ENCODE measurements around the gene PARS2.
"Not testable (repeated sequence)": the region's sequence is repeated elsewhere in the genome, so short reads cannot be mapped to it uniquely, and the experiment has no call there.

PARS2 gene

GRCh38 chr1:54800041-54800898 lies 35.9 kb upstream of the PARS2 start:
- no peak for DNase-seq (ENCODE audit: low read depth)

- peak; percentile 50 for DNase-seq (ENCODE audit: low read depth)
Measured at GRCh38 chr1:54798769-54799641, 34.7 kb upstream of the PARS2 start.

- DNase-seq (ENCODE audit: low read depth) = no peak
Measured at GRCh38 chr1:54798206-54798605, 33.9 kb upstream of the PARS2 start.

- no peak for DNase-seq (ENCODE audit: low read depth)
Measured at GRCh38 chr1:54796902-54797301, 32.6 kb upstream of the PARS2 start.

GRCh38 chr1:54795841-54796468 lies 31.6 kb upstream of the PARS2 start:
- DNase-seq (ENCODE audit: low read depth) = no peak

GRCh38 chr1:54795356-54795665 lies 31.0 kb upstream of the PARS2 start:
- no peak for DNase-seq (ENCODE audit: low read depth)

GRCh38 chr1:54794451-54795355 lies 30.4 kb upstream of the PARS2 start:
- DNase-seq (ENCODE audit: low read depth) = no peak

- no peak for DNase-seq (ENCODE audit: low read depth)
Measured at GRCh38 chr1:54792686-54793282, 28.5 kb upstream of the PARS2 start.

- DNase-seq (ENCODE audit: low read depth) = peak; percentile 54
Measured at GRCh38 chr1:54791880-54792522, 27.7 kb upstream of the PARS2 start.

- no peak for DNase-seq (ENCODE audit: low read depth)
Measured at GRCh38 chr1:54788459-54788858, 24.1 kb upstream of the PARS2 start.

GRCh38 chr1:54787604-54788003 lies 23.3 kb upstream of the PARS2 start:
- DNase-seq (ENCODE audit: low read depth) = no peak

- DNase-seq (ENCODE audit: low read depth) = no peak
Measured at GRCh38 chr1:54786778-54787177, 22.5 kb upstream of the PARS2 start.

- DNase-seq (ENCODE audit: low read depth) = no peak
Measured at GRCh38 chr1:54784066-54784465, 19.7 kb upstream of the PARS2 start.

GRCh38 chr1:54782588-54782987 lies 18.3 kb upstream of the PARS2 start:
- DNase-seq (ENCODE audit: low read depth) = no peak

GRCh38 chr1:54782156-54782555 lies 17.8 kb upstream of the PARS2 start:
- no peak for DNase-seq (ENCODE audit: low read depth)

- DNase-seq (ENCODE audit: low read depth) = peak; percentile 9
Measured at GRCh38 chr1:54781023-54781723, 16.9 kb upstream of the PARS2 start.

GRCh38 chr1:54777431-54777830 lies 13.1 kb upstream of the PARS2 start:
- no peak for DNase-seq (ENCODE audit: low read depth)

- no peak for DNase-seq (ENCODE audit: low read depth)
Measured at GRCh38 chr1:54777011-54777410, 12.7 kb upstream of the PARS2 start.

- not testable (repeated sequence) for DNase-seq (ENCODE audit: low read depth)
Measured at GRCh38 chr1:54775828-54776721, 11.8 kb upstream of the PARS2 start.
